GM19372 (cell line): Measurements from ENCODE around the gene PRAF2.

Experiments used
- ATAC-seq: cut with Tn5 transposase; IDR thresholded peaks from one replicate; pipeline ENCODE4 v1.9.1; 2021; ENCODE audit warnings: mild to moderate bottlenecking, low read depth, moderate library complexity; ENCODE audit not compliant: unreplicated experiment

Gene PRAF2, protein sequence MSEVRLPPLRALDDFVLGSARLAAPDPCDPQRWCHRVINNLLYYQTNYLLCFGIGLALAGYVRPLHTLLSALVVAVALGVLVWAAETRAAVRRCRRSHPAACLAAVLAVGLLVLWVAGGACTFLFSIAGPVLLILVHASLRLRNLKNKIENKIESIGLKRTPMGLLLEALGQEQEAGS

DNA sequence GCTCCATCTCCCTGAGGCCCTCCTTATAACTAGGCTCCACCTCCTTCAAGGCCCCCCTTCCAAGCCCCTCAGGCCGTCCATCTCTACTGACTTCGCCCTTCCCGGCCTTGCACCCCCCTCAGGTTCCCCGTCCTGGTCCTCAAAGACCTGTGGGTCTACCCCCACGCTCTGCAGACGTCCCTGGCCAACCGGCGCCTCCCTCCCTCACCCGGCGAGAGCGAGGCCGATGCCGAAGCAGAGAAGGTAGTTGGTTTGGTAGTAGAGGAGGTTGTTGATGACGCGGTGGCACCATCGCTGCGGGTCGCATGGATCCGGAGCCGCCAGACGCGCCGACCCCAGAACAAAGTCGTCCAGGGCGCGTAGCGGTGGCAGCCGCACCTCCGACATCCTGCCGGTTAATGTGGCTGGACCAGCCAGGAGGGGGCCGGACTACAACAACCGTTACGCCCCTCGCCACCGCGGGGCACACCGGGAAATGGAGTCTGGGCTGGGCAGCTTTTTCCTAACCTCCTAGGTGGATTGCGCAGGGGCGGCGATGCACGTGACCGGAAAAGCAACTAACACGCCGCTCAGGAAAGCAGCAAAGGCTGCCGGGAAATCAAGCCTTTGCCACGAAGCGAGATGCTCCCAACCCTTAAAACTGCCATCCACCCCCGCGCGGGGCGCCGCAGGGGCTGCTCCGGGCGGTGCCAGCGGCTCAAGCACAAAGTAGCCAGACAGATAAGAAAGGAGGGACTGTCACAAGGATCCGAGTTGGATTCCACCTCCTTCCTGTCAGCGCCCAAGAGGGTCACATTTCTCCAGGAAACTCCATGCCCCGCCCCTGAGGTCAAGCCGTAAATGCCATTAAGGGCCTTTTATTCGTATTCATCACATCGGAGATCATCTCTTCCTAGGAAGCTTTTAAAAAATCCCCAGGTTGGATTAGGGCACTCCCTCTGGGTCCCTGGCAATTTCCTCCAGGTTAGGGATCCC is at the start of gene PRAF2:
Gene PRAF2 (minus strand): TSS at position 402 of the 975 bp plus-strand sequence. CDS start 15 bp downstream, at position 387.
- peak; percentile 97 for ATAC-seq

DNA sequence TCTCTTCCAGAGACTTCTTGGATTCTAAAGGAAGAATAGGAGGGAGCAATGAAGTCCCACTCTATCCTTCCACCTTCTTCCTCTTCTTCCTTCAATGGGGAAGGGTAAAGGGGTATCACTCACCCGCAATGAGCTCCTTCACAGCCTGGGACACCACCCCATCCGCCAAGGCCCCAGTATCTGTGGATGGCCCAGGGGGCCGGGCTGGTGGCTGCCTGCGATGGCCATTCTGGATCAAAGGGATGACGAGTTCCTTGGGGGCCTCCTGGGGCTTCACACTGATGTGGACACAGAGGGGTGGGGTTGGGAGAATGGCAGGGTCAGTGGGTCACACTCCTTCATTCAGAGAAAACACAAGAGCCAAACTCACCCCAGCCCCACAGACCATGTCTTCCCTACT is 48.7 kb upstream of the PRAF2 start:
- no peak for ATAC-seq

GRCh38 chrX:49120091-49120490 is 46.3 kb upstream of the PRAF2 start:
- ATAC-seq: no peak

- no peak for ATAC-seq
Observed at GRCh38 chrX:49117581-49117980, 43.8 kb upstream of the PRAF2 start.

- ATAC-seq: no peak
Observed at GRCh38 chrX:49116716-49117115, 42.9 kb upstream of the PRAF2 start.

DNA sequence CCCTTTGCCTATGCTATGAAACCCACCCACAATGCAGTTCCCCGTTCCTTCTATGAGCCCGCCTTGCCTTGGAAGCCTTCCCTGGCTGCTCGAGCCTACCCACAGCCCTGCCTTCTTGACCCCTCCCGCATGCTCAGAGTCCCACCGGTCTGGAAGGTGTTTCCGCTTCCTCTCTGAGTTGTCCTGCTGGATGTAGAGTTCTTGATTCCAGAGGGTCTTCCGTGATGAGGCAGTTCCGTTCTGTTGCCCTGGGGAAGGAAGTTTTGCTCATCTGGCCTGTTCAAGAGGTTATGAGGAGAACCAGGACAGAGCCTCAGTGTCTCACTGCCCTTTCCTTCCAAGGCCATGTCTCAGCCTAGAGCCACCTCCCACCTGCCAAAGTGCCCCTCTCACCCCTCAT is 42.3 kb upstream of the PRAF2 start:
- ATAC-seq: no peak

GRCh38 chrX:49111791-49112190 is 38.0 kb upstream of the PRAF2 start:
- ATAC-seq: no peak

DNA sequence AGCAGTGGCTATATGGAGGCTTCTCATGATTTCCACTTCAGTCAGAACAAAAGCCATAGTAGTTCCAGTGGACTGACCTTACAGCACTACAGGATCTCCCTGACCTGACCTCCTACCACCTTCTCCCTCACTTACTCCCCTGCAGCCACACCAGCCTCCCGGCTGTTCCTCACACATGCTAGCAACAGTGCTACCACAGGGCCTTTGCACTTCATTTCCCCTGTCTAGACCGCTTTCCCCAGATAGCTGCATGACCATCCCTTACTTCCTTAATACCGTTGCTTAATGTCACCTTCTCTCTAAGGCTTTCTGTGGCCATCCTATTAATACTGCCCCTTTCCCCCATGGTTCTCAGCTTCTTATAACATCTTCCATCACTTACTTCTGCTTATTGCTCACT is 36.6 kb upstream of the PRAF2 start:
- no peak for ATAC-seq

GRCh38 chrX:49108641-49109040 is 34.8 kb upstream of the PRAF2 start:
- no peak for ATAC-seq

DNA sequence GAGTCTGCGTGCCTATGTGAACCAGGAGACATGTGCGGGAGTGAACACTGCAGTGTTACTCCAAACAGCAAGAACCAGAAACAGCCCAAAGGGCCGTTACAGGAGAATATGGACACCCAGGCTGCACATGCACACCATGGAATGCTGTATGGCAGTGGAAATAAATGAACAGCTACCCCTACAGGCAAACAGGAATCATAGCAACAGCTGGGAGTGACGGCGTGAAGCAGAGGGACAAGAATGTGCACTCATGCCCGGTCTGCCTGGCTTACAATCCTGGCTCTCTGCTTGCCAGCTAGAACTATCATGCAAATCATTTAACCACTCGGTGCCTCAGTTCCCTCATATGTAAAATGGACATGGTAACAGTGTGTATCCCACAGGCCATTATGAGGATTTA is 33.1 kb upstream of the PRAF2 start:
- ATAC-seq: no peak

GRCh38 chrX:49106296-49106695 is 32.5 kb upstream of the PRAF2 start:
- ATAC-seq: no peak

GRCh38 chrX:49103637-49104036 is 29.8 kb upstream of the PRAF2 start:
- no peak for ATAC-seq

GRCh38 chrX:49102190-49102589 is 28.4 kb upstream of the PRAF2 start:
- ATAC-seq: no peak

DNA sequence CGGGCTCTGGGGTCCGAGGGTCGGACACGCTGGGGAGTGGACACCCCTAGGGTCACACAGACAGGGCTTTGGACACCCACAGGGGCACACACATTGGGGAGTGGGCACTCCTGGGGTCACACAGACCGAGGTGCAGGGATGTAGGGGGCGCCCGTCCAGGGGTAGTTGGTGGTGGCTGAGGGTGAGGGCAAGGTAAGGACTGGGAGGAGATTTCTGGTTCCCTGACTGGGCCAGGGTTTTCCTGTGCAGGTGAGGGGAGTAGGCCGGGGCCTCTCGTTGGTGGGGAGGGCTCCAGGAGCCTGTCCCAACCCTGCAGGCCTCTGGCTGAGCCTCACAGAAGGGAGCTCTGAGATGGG is 27.8 kb upstream of the PRAF2 start:
- ATAC-seq: peak; percentile 4

GRCh38 chrX:49100704-49101628 is 27.2 kb upstream of the PRAF2 start:
- ATAC-seq: peak; percentile 95

- no peak for ATAC-seq
Observed at GRCh38 chrX:49096419-49096818, 22.6 kb upstream of the PRAF2 start.

DNA sequence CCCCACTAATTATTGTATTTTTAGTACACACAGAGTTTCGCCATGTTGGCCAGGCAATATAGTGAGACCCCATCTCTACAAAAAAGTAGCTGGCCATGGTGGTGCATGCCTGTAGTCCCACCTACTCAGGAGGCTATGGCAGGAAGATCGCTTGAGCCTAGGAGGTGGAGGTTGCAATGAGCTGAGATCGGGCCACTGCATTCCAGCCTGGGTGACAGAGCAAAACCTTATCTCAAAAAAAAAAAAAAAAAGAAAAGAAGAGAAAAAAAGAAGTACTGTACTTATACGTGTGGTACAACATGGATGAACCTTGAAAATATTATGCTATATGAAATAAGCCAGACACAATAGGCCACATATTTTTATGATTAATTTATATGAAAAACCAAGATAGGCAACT is 15.8 kb upstream of the PRAF2 start:
- ATAC-seq: no peak

GRCh38 chrX:49082271-49082871 is 8.6 kb upstream of the PRAF2 start:
- ATAC-seq: no peak

DNA sequence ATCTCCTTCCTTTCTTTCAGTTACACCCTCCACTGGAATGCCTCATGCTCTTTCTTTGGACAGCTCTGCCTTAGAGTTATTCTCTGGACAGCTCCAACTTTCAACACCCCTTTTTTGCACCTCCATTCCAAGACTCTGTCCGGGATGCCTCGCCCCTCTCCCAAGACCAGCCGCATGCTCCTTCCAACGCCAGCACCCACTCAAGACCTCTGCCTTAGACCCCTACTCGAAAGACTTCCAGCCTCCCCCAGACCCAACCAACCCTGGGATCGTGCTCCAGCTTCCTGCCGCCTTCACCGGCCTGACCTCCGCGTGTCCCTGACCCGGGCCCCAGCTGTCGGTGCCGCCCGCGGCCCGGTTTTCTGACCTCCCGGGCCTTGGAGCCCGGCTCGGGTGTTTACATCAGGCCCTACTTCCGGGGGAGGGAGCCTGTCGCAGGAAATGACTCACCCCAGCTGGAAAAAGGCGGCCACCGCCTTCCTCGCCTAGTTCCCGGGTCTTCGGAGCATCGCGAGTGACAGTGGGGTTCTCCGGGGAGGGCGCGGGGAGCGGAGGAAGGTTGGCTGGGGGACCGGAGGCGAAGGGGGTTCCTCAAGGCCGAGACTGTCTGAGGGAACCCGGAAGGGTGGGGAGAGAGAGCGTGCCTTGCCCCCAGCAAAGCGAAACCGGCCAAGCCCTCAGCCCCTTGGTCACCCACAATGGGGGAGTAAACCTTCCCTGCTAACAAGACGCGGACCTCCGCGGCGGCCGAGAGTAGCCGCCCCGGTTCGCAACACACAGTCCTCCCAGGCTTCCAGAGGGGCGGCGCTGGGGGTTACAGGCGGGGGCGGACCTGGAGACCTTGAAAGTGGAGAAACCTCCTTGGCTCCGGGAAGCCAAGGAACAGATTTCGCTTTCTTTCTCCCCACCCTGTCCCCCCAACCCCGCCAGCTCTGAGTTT is 6.0 kb upstream of the PRAF2 start, which contains the start of gene WDR45:
Gene WDR45 (minus strand): TSS at position 399 of the 940 bp plus-strand sequence. CDS start 1,792 bp downstream, outside the sequence.
- no peak for ATAC-seq
